GM12878 (cell line): ENCODE results near the gene PGGT1B. TPM values are rescaled to one million over a fixed set of nuclear protein-coding genes. Genes with fewer than 3 reads are reported as not detected.

ENCODE experiments used
- ATAC-seq: fragments of 200-7000 bp; cut with Tn5 transposase; 3 replicates; pipeline ENCODE4 v1.9.1; 2020; ENCODE audit warnings: mild to moderate bottlenecking, moderate library complexity
- BruUV-seq: library from RNA; stranded (reverse); fragments of 400-500 nt; replicated peaks from 2 replicates; lab custom pipeline; 2021; lab: Mats Ljungman, UMichigan
- CTCF ChIA-PET: fragments of 300-600 bp; sonication (Branson Sonifier 250); formaldehyde crosslinking; extraction: SDS; loops from one replicate; lab custom pipeline; 2021; ENCODE audit warnings: inconsistent platforms; lab: Yijun Ruan, JAX
- POLR2A ChIA-PET: fragments of 350-600 bp; formaldehyde crosslinking; extraction: SDS; loops from one replicate; lab custom pipeline; 2021; ENCODE audit warnings: inconsistent platforms; lab: Charles Lee
- RAD21 ChIA-PET: fragments of 300-600 bp; sonication (Branson Sonifier 250); formaldehyde crosslinking; loops from one replicate; lab custom pipeline; 2023; ENCODE audit warnings: antibody characterized with exemption; ENCODE audit not compliant: unreplicated experiment; lab: Charles Lee
- SMC1A ChIA-PET: fragments of 300-600 bp; sonication (Branson Sonifier 250); formaldehyde crosslinking; loops from one replicate; lab custom pipeline; 2023; ENCODE audit not compliant: unreplicated experiment, uncharacterized antibody; lab: Charles Lee
- DNase-seq: peaks from one replicate; pipeline ENCODE4 v3.0.0-alpha.2; 2011; ENCODE audit warnings: low read depth, low spot score
- FAIRE-seq: peaks from 3 replicates; lab custom pipeline; 2011; peaks lifted over from hg19 to GRCh38; lab: Jason Lieb, UNC
- H2AFZ ChIP-seq: 2 replicates; pipeline ENCODE4 v1.6.0; 2011; ENCODE audit warnings: low read depth, low read length, control low read depth; ENCODE audit not compliant: control insufficient read depth
- H3K27ac ChIP-seq: 2 replicates; pipeline ENCODE4 v1.5.1; 2011; ENCODE audit warnings: control low read depth; ENCODE audit not compliant: control insufficient read depth, insufficient read depth
- H3K27me3 ChIP-seq, 2 experiments: replicated peaks in 1 of 2; 2 replicates each; pipeline versions ENCODE4 v1.6.0 to v1.6.1; 2011; ENCODE audit warnings: low read length in 1 of 2; ENCODE audit not compliant: control insufficient read depth in 2 of 2, insufficient read depth in 2 of 2
- H3K36me3 ChIP-seq, 2 experiments: 2 replicates each; pipeline ENCODE4 v1.5.1; 2011; ENCODE audit warnings: low read length in 1 of 2; ENCODE audit not compliant: control insufficient read depth in 2 of 2, insufficient read depth in 2 of 2
- H3K4me1 ChIP-seq: 2 replicates; pipeline ENCODE4 v1.6.1; 2011; ENCODE audit warnings: mild to moderate bottlenecking, low read length, moderate library complexity, mixed read lengths; ENCODE audit not compliant: control insufficient read depth, insufficient read depth
- H3K4me2 ChIP-seq: 2 replicates; pipeline ENCODE4 v1.6.0; 2011; ENCODE audit warnings: control low read depth; ENCODE audit not compliant: control insufficient read depth, insufficient read depth
- H3K4me3 ChIP-seq: fragments of 200-600 bp; sonication (generic); 2 replicates; pipeline ENCODE4 v1.5.1; 2016
- H3K79me2 ChIP-seq: 2 replicates; pipeline ENCODE4 v1.6.0; 2011; ENCODE audit warnings: low read length; ENCODE audit not compliant: control insufficient read depth, insufficient read depth
- H3K9ac ChIP-seq: 2 replicates; pipeline ENCODE4 v1.8.0; 2011; ENCODE audit warnings: low read length, control low read depth, mixed read lengths; ENCODE audit not compliant: control insufficient read depth, insufficient read depth
- H3K9me3 ChIP-seq: replicated peaks from 3 replicates; pipeline ENCODE4 v1.5.1; 2011; ENCODE audit warnings: mild to moderate bottlenecking, low read length; ENCODE audit not compliant: control insufficient read depth, insufficient read depth
- H4K20me1 ChIP-seq: 2 replicates; pipeline ENCODE4 v1.6.0; 2011; ENCODE audit not compliant: control insufficient read depth, insufficient read depth
- CBX5 ChIP-seq: sonication (generic); IDR thresholded peaks from 2 replicates; pipeline ENCODE4 v1.6.1; 2016; ENCODE audit warnings: low read depth, moderate library complexity, mild to moderate bottlenecking, inconsistent platforms
- GABPA ChIP-seq: IDR thresholded peaks from 2 replicates; pipeline ENCODE4 v1.6.1; 2014; ENCODE audit warnings: antibody characterized with exemption, low read depth, mild to moderate bottlenecking, inconsistent platforms
- HDAC2 ChIP-seq: fragments of 200-600 bp; sonication (generic); IDR thresholded peaks from 2 replicates; pipeline ENCODE4 v1.6.1; 2017
- KDM1A ChIP-seq: fragments of 200-600 bp; sonication (generic); IDR thresholded peaks from 2 replicates; pipeline ENCODE4 v1.6.1; 2016; ENCODE audit warnings: borderline replicate concordance
- NFYB ChIP-seq: IDR thresholded peaks from 2 replicates; pipeline ENCODE4 v1.6.1; 2011; ENCODE audit warnings: low read depth, mild to moderate bottlenecking, low read length, improper control_type of control experiment, moderate library complexity; ENCODE audit not compliant: insufficient read depth
- NKRF ChIP-seq: fragments of 450-650 bp; conservative IDR thresholded peaks from 2 replicates; pipeline ENCODE4 v1.6.1; 2017; ENCODE audit warnings: mild to moderate bottlenecking, moderate library complexity
- POLR2AphosphoS2 ChIP-seq: IDR thresholded peaks from 2 replicates; pipeline ENCODE4 v1.6.1; 2011; ENCODE audit warnings: low read depth, mild to moderate bottlenecking, low read length, improper control_type of control experiment, moderate library complexity
- SUPT20H ChIP-seq: IDR thresholded peaks from 2 replicates; pipeline ENCODE4 v1.6.1; 2011; ENCODE audit warnings: low read depth, mild to moderate bottlenecking, low read length, moderate library complexity, borderline replicate concordance; ENCODE audit not compliant: control insufficient read depth
- ZBED1 ChIP-seq: IDR thresholded peaks from 2 replicates; pipeline ENCODE4 v1.6.1; 2016; ENCODE audit warnings: borderline replicate concordance
- ZBTB33 ChIP-seq: fragments of 450-650 bp; IDR thresholded peaks from 2 replicates; pipeline ENCODE4 v1.6.1; 2017; ENCODE audit warnings: mild to moderate bottlenecking
- ZNF24 ChIP-seq: fragments of 450-650 bp; IDR thresholded peaks from 2 replicates; pipeline ENCODE4 v1.6.1; 2017; ENCODE audit warnings: antibody characterized with exemption, mild to moderate bottlenecking
- ZSCAN29 ChIP-seq: fragments of 450-650 bp; IDR thresholded peaks from 2 replicates; pipeline ENCODE4 v1.6.1; 2017; ENCODE audit warnings: mild to moderate bottlenecking, moderate library complexity
- WGBS: methylation state at CpG from one replicate; pipeline ENCODE4 v1.1.6; 2016; ENCODE audit warnings: low lambda C conversion rate; ENCODE audit not compliant: insufficient replicate concordance, insufficient coverage; ENCODE audit errors: missing lambda C conversion rate; 5-methylcytosine and 5-hydroxymethylcytosine counted together
- in situ Hi-C: fragments of 300-500 bp; cut with MboI; formaldehyde crosslinking; loops from 9 replicates; pipeline ENCODE4 v1.14.3; 2018; ENCODE audit warnings: mixed read lengths
- intact Hi-C: fragments of 100-400 bp; cut with micrococcal nuclease; formaldehyde crosslinking; loops from one replicate; pipeline ENCODE4 v1.14.2; 2022; ENCODE audit not compliant: unreplicated experiment
- polyA plus RNA-seq, 11 experiments: library from polyadenylated mRNA; depleted of rRNA in 4 of 11; unstranded in 6 of 11; stranded (reverse) in 5 of 11; fragments of >200 nt; fragmentation: Nextera tagmentation in 4 of 11; fragmentation: Illumina TruSeq in 1 of 11; extraction: Ambion mirVana in 4 of 11; extraction: Trizol in 1 of 11; gene quantifications; 1 replicate in 1 of 11; 2 replicates in 10 of 11; pipeline versions ENCODE4 v1.2.1 to v1.2.3, GENCODE V29; 2011 to 2016; ENCODE audit warnings: inconsistent platforms in 2 of 11, missing spikeins in 2 of 11, low read depth in 1 of 11
- total RNA-seq, 4 experiments: library from RNA; depleted of rRNA in 3 of 4; stranded (reverse); fragments of >200 nt in 3 of 4; fragmentation: Illumina TruSeq in 1 of 4; extraction: Trizol in 1 of 4; gene quantifications; 2 replicates each; pipeline versions ENCODE4 v1.2.1 to v1.2.3, GENCODE V29; 2013 to 2021

PGGT1B gene
- total and polyA plus RNA-seq, 10 of the 15 experiments (the other 5 are each of a cell fraction or from before 2014, with no cell fraction given), result 5.0 to 38.4 (median 13.9) TPM

GRCh38 chr5:115227281-115227680 is 35.4 kb downstream of the PGGT1B start:
- in situ Hi-C loops, result loop anchor here (25.0 kb wide), 1 partner anchor 765 kb away; no protein-coding TSS in a partner anchor
- TF ChIP-seq KDM1A (no peak), ZNF24 (no peak), GABPA (no peak), HDAC2 (no peak), SUPT20H (no peak), POLR2AphosphoS2 (no peak), ZBTB33 (no peak), CBX5 (no peak), ZSCAN29 (no peak), ZBED1 (no peak), NKRF (no peak), NFYB (no peak)
- TF ChIP-seq, all 136 proteins: peak for 0
- ChIA-PET SMC1A (interaction anchor here (0.6 kb wide), 1 partner anchor 16 kb away, joined by 3 read pairs; no protein-coding TSS in a partner anchor), POLR2A (no interaction called here), RAD21 (no interaction called here), CTCF (no interaction called here)
- H4K20me1 ChIP-seq, result peaks cover 2% of the 10 kb centered on the region; the same call in 1 of the 2 replicates
- H3K27ac ChIP-seq, result no peak overlapping the region
- H3K79me2 ChIP-seq, result no peaks in the 10 kb centered on the region
- H3K27me3 ChIP-seq, result no peaks in the 10 kb centered on the region
- no peak overlapping the region for H3K4me3 ChIP-seq
- no peak for ATAC-seq
- FAIRE-seq, result no peak
- H3K4me2 ChIP-seq, result no peak overlapping the region
- H3K9me3 ChIP-seq, result no peaks in the 10 kb centered on the region
- H3K4me1 ChIP-seq, result no peaks in the 10 kb centered on the region
- H3K36me3 ChIP-seq, result peaks cover 1 to 11% of the 10 kb centered on the region in 2 experiments; a peak in 2 of 4 replicates
- WGBS, result 94% methylated on average over 1 of the region's 1 CpG
- DNase-seq, result no peak
- intact Hi-C loops, result no loop called here
- BruUV-seq, result no TSS peak
- H2AFZ ChIP-seq, result no peak overlapping the region
- H3K9ac ChIP-seq, result no peak overlapping the region
